A549 (cell line): ENCODE measurements around the gene SLC45A1. TPM values are rescaled to one million over a fixed set of nuclear protein-coding genes. Genes with fewer than 3 reads are reported as not detected.
A peak's percentile ranks its signal among the peaks of the same experiment; 100 is the strongest.

Experiments
- ATAC-seq, 2 experiments: fragments of 200-7000 bp in 1 of 2; fragments of >200 bp in 1 of 2; cut with Nextera tagmentation in 1 of 2; cut with Tn5 transposase in 1 of 2; 3 replicates each; pipeline versions ENCODE4 v1.8.0 to v1.9.1; 2018 to 2020; ENCODE audit warnings: mild to moderate bottlenecking in 1 of 2, moderate library complexity in 1 of 2
- CTCF ChIA-PET: fragments of 300-600 bp; sonication (Branson Sonifier 250); formaldehyde crosslinking; extraction: SDS; loops from one replicate; lab custom pipeline; 2021; ENCODE audit warnings: antibody characterized with exemption, inconsistent platforms; lab: Yijun Ruan, JAX
- POLR2A ChIA-PET: fragments of 350-600 bp; formaldehyde crosslinking; extraction: SDS; loops from one replicate; lab custom pipeline; 2021; ENCODE audit warnings: antibody characterized with exemption, inconsistent platforms; lab: Yijun Ruan, JAX
- DNase-seq, 2 experiments: peaks; one replicate each; pipeline versions ENCODE4 v3.0.0 to v3.0.0-alpha.2; 2011 to 2016; ENCODE audit warnings: low read depth in 1 of 2, low spot score in 1 of 2
- FAIRE-seq: peaks from 2 replicates; lab custom pipeline; 2011; peaks lifted over from hg19 to GRCh38; lab: Jason Lieb, UNC
- H3K27ac ChIP-seq, 2 experiments: fragments of >200 bp; sonication (Bioruptor Twin); formaldehyde crosslinking; 3 replicates each; pipeline ENCODE4 v1.5.1; 2016 to 2017
- H3K4me1 ChIP-seq: fragments of >200 bp; sonication (Bioruptor Twin); formaldehyde crosslinking; 3 replicates; pipeline ENCODE4 v1.6.1; 2016
- H3K4me2 ChIP-seq: fragments of >200 bp; sonication (Bioruptor Twin); formaldehyde crosslinking; 3 replicates; pipeline ENCODE4 v1.6.1; 2016
- H3K4me3 ChIP-seq: fragments of >200 bp; sonication (Bioruptor Twin); formaldehyde crosslinking; 3 replicates; pipeline ENCODE4 v1.5.1; 2016
- H3K9me3 ChIP-seq: fragments of >200 bp; sonication (Bioruptor Twin); formaldehyde crosslinking; 3 replicates; pipeline ENCODE4 v1.6.1; 2016
- ATOH8 ChIP-seq: fragments of 250-450 bp; sonication (Bioruptor Pico); IDR thresholded peaks from 2 replicates; pipeline ENCODE4 v1.5.0; 2020; ENCODE audit warnings: low read depth, mild to moderate bottlenecking, moderate library complexity
- CHD2 ChIP-seq: fragments of 150-350 bp; IDR thresholded peaks from 2 replicates; pipeline ENCODE4 v1.6.1; 2014; ENCODE audit warnings: low read length; ENCODE audit not compliant: partially characterized antibody
- E2F6 ChIP-seq: IDR thresholded peaks from 2 replicates; pipeline ENCODE4 v1.6.1; 2012; ENCODE audit warnings: low read depth, borderline replicate concordance
- EHF ChIP-seq: fragments of 250-450 bp; sonication (Bioruptor Pico); IDR thresholded peaks from 2 replicates; pipeline ENCODE4 v1.5.0; 2020; ENCODE audit warnings: mild to moderate bottlenecking
- EP300 ChIP-seq, 2 experiments: fragments of >200 bp; sonication (Bioruptor Twin); formaldehyde crosslinking; IDR thresholded peaks; 2 replicates in 1 of 2; 3 replicates in 1 of 2; pipeline ENCODE4 v1.6.1; 2016 to 2017
- ESRRA ChIP-seq: fragments of 150-350 bp; IDR thresholded peaks from 2 replicates; pipeline ENCODE4 v1.6.1; 2014; ENCODE audit warnings: mild to moderate bottlenecking, low read length, borderline replicate concordance
- FOXS1 ChIP-seq: fragments of 250-450 bp; sonication (Bioruptor Pico); IDR thresholded peaks from 2 replicates; pipeline ENCODE4 v1.5.0; 2020; ENCODE audit warnings: mild to moderate bottlenecking, moderate library complexity
- GATA3 ChIP-seq: IDR thresholded peaks from 2 replicates; pipeline ENCODE4 v1.6.1; 2012; ENCODE audit warnings: borderline replicate concordance
- HMGXB4 ChIP-seq: fragments of 250-450 bp; sonication (Bioruptor Pico); IDR thresholded peaks from 2 replicates; pipeline ENCODE4 v1.5.0; 2021; ENCODE audit warnings: mild to moderate bottlenecking, moderate library complexity, borderline replicate concordance
- HOXA7 ChIP-seq: fragments of 250-450 bp; sonication (Bioruptor Pico); IDR thresholded peaks from 2 replicates; pipeline ENCODE4 v1.5.0; 2020; ENCODE audit warnings: mild to moderate bottlenecking, moderate library complexity
- JUNB ChIP-seq: fragments of >200 bp; sonication (Bioruptor Twin); formaldehyde crosslinking; IDR thresholded peaks from 2 replicates; pipeline ENCODE4 v1.6.1; 2016
- KDM5A ChIP-seq: fragments of 200-600 bp; sonication (generic); IDR thresholded peaks from 2 replicates; pipeline ENCODE4 v1.6.1; 2016; ENCODE audit warnings: antibody characterized with exemption, mild to moderate bottlenecking
- MAX ChIP-seq: IDR thresholded peaks from 2 replicates; pipeline ENCODE4 v1.6.1; 2012
- NFE2L2 ChIP-seq: fragments of 150-350 bp; conservative IDR thresholded peaks from 2 replicates; pipeline ENCODE4 v1.6.1; 2014; ENCODE audit warnings: low read length
- NPAS2 ChIP-seq: fragments of 250-450 bp; sonication (Bioruptor Pico); IDR thresholded peaks from 2 replicates; pipeline ENCODE4 v1.8.0; 2022; ENCODE audit warnings: mild to moderate bottlenecking, moderate library complexity, borderline replicate concordance
- NR3C1 ChIP-seq: fragments of >200 bp; sonication (Bioruptor Twin); formaldehyde crosslinking; IDR thresholded peaks from 3 replicates; pipeline ENCODE4 v1.6.1; 2017
- PBX3 ChIP-seq: IDR thresholded peaks from 2 replicates; pipeline ENCODE4 v1.6.1; 2012
- PHF8 ChIP-seq: fragments of 200-600 bp; sonication (generic); IDR thresholded peaks from 2 replicates; pipeline ENCODE4 v1.6.1; 2016; ENCODE audit warnings: low read depth, mild to moderate bottlenecking, antibody characterized with exemption, moderate library complexity, borderline replicate concordance
- POLR2A ChIP-seq: IDR thresholded peaks from 2 replicates; pipeline ENCODE4 v1.6.1; 2012; ENCODE audit warnings: mild to moderate bottlenecking, low read length
- REST ChIP-seq: fragments of 200-600 bp; sonication (generic); IDR thresholded peaks from 2 replicates; pipeline ENCODE4 v1.6.1; 2016; ENCODE audit warnings: antibody characterized with exemption, mild to moderate bottlenecking, moderate library complexity
- SMC3 ChIP-seq: fragments of >200 bp; sonication (Bioruptor Twin); formaldehyde crosslinking; IDR thresholded peaks from 3 replicates; pipeline ENCODE4 v1.6.1; 2018; ENCODE audit warnings: inconsistent platforms
- TFCP2L1 ChIP-seq: fragments of 250-450 bp; sonication (Bioruptor Pico); IDR thresholded peaks from 2 replicates; pipeline ENCODE4 v1.5.0; 2021; ENCODE audit warnings: mild to moderate bottlenecking
- TP53 ChIP-seq: fragments of 250-450 bp; sonication (Bioruptor Pico); IDR thresholded peaks from 2 replicates; pipeline ENCODE4 v1.5.0; 2021; ENCODE audit warnings: mild to moderate bottlenecking, moderate library complexity
- ZNF302 ChIP-seq: fragments of 250-450 bp; sonication (Bioruptor Pico); IDR thresholded peaks from 2 replicates; pipeline ENCODE4 v1.9.0; 2021; ENCODE audit warnings: inconsistent platforms, mild to moderate bottlenecking, moderate library complexity
- WGBS: methylation state at CpG from one replicate; pipeline ENCODE4 v1.1.6; 2017; ENCODE audit errors: missing lambda C conversion rate; 5-methylcytosine and 5-hydroxymethylcytosine counted together
- polyA plus RNA-seq, 4 experiments: library from polyadenylated mRNA; depleted of rRNA in 3 of 4; stranded (reverse); fragments of >200 nt; fragmentation: RNase III in 1 of 4; extraction: RNeasy Plus Mini Kit Qiagen cat#74134 plus additional on column Dnase treatment in 1 of 4; gene quantifications; 2 replicates in 3 of 4; 3 replicates in 1 of 4; pipeline ENCODE4 v1.2.3, GENCODE V29; 2011 to 2017

The SLC45A1 gene
- polyA plus RNA-seq, 2 of the 4 experiments (the other 2 are of a cell fraction): 1.6 to 1.8 TPM

GRCh38 chr1:8326265-8326664 lies 8.4 kb downstream of the SLC45A1 start:
- H3K4me2 ChIP-seq: no peak overlapping the region
- POLR2A ChIA-PET: no interaction called here
- FAIRE-seq (no peak), ATAC-seq (no peak), DNase-seq (no peak)
- H3K9me3 ChIP-seq: no peaks in the 10 kb centered on the region
- no peaks in the 10 kb centered on the region for H3K4me1 ChIP-seq
- H3K27ac ChIP-seq: no peak overlapping the region
- CTCF ChIA-PET: interaction anchor here (2.2 to 7.8 kb wide), 2 partner anchors 11 to 311 kb away, joined by 6 to 42 read pairs; no protein-coding TSS in a partner anchor
- whole genome bisulfite sequencing: 89% methylated on average over 13 of the region's 13 CpGs
- TF ChIP-seq JUNB (no peak), ZNF302 (CRISPR knock-in tag) (no peak), EHF (CRISPR knock-in tag) (no peak), POLR2A (no peak), KDM5A (no peak), NFE2L2 (no peak), SMC3 (no peak), HMGXB4 (CRISPR knock-in tag) (no peak), FOXS1 (CRISPR knock-in tag) (no peak), CHD2 (no peak), PBX3 (no peak), E2F6 (no peak), ATOH8 (CRISPR knock-in tag) (no peak)
- TF ChIP-seq, all 56 proteins: peak for 0
- H3K4me3 ChIP-seq: no peak overlapping the region

GRCh38 chr1:8328271-8328670 lies 10.4 kb downstream of the SLC45A1 start:
- H3K4me2 ChIP-seq: no peak overlapping the region
- CTCF ChIA-PET: interaction anchor here (1.6 to 7.8 kb wide), 4 partner anchors 11 to 353 kb away, joined by 3 to 42 read pairs (median 6); no protein-coding TSS in a partner anchor
- no peak for DNase-seq
- no peak overlapping the region for H3K4me3 ChIP-seq
- POLR2A ChIA-PET: no interaction called here
- ATAC-seq: no peak
- WGBS: 96% methylated on average over 18 of the region's 18 CpGs
- FAIRE-seq: no peak
- H3K4me1 ChIP-seq: no peaks in the 10 kb centered on the region
- no peak overlapping the region for H3K27ac ChIP-seq
- H3K9me3 ChIP-seq: no peaks in the 10 kb centered on the region
- TF ChIP-seq MAX (no peak), EP300 (IDR thresholded peaks at IDR 0.05) (no peak), TP53 (CRISPR knock-in tag) (no peak), FOXS1 (CRISPR knock-in tag) (no peak), NR3C1 (no peak)

GRCh38 chr1:8329439-8329838 lies 11.5 kb downstream of the SLC45A1 start:
- ATAC-seq: peak; percentile 44 to 48; a peak in 3 of 6 replicates
- POLR2A ChIA-PET: no interaction called here
- Histone ChIP-seq H3K27ac (no peak overlapping the region), H3K9me3 (no peaks in the 10 kb centered on the region), H3K4me1 (no peaks in the 10 kb centered on the region), H3K4me2 (no peak overlapping the region), H3K4me3 (no peak overlapping the region)
- CTCF ChIA-PET: interaction anchor here (0.6 to 7.8 kb wide), 5 partner anchors 10 to 367 kb away, joined by 3 to 42 read pairs (median 4); no protein-coding TSS in a partner anchor
- 95% methylated on average over 7 of the region's 12 CpGs for WGBS
- DNase-seq: no peak
- FAIRE-seq: no peak
- TF ChIP-seq PHF8 (no peak), ESRRA (no peak), REST (no peak), PBX3 (no peak), GATA3 (no peak), TFCP2L1 (no peak), HOXA7 (no peak), NPAS2 (no peak)
